ENCODE results near the gene MAN2B2.

GRCh38 chr4:6626066-6626465 is 51.1 kb downstream of the MAN2B2 start:
- TF ChIP-seq CTCF (IDR thresholded peaks at IDR 0.05; ENCODE audit: low read length) (no peak), EZH2phosphoT487 (IDR thresholded peaks at IDR 0.05; ENCODE audit: low read length) (no peak)

Data from MM.1S (cell line).